Body of pancreas (tissue), 4 donors: ENCODE results near the gene CORO6. TPM values are rescaled to one million over a fixed set of nuclear protein-coding genes. Genes with fewer than 3 reads are reported as not detected.

ENCODE experiments used
- ATAC-seq: fragments of 150-250 bp; one replicate; pipeline ENCODE4 v1.9.1; 2016
- DNase-seq, 4 donors: peaks; one replicate each; pipeline ENCODE4 v3.0.0-alpha.2; 2019
- H3K27ac ChIP-seq, 4 donors: fragments of 200-600 bp; sonication (generic); 1 replicate in 3 of 4; 2 replicates in 1 of 4; pipeline versions ENCODE4 v1.5.1 to v1.6.1; 2016 to 2019; ENCODE audit warnings: mild to moderate bottlenecking in 1 of 4, mixed read lengths in 1 of 4, moderate library complexity in 1 of 4
- H3K27me3 ChIP-seq, 2 donors: fragments of 200-600 bp; sonication (generic); one replicate each; pipeline ENCODE4 v1.6.0; 2016; ENCODE audit warnings: mild to moderate bottlenecking in 1 of 2
- H3K36me3 ChIP-seq, 2 donors: fragments of 200-600 bp; sonication (generic); replicated peaks in 1 of 2; 2 replicates each; pipeline ENCODE4 v1.5.1; 2016; ENCODE audit warnings: low read depth in 2 of 2; ENCODE audit not compliant: insufficient read depth in 1 of 2
- H3K4me1 ChIP-seq: fragments of 200-600 bp; sonication (generic); one replicate; pipeline ENCODE4 v1.6.0; 2016
- H3K4me3 ChIP-seq, 2 donors: fragments of 200-600 bp; sonication (generic); 1 replicate in 1 of 2; 2 replicates in 1 of 2; pipeline ENCODE4 v1.5.1; 2016 to 2019
- H3K9me3 ChIP-seq, 3 donors: fragments of 200-600 bp; sonication (generic); 1 replicate in 2 of 3; 2 replicates in 1 of 3; pipeline ENCODE4 v1.5.1; 2016
- POLR2A ChIP-seq, 3 donors: fragments of 450-650 bp; IDR thresholded peaks; one replicate each; pipeline ENCODE4 v1.6.1; 2016; ENCODE audit warnings: antibody characterized with exemption in 3 of 3, mild to moderate bottlenecking in 2 of 3
- WGBS, 2 donors: methylation state at CpG; one replicate each; pipeline ENCODE4 v1.1.5; 2017; 5-methylcytosine and 5-hydroxymethylcytosine counted together
- intact Hi-C: fragments of 100-400 bp; cut with DNase I; formaldehyde crosslinking; loops from one replicate; pipeline ENCODE4 v1.15.1; 2023
- total RNA-seq, 2 donors: library from RNA; depleted of rRNA; stranded (reverse); fragments of >200 nt; gene quantifications; one replicate each; pipeline ENCODE4 v1.1.0, GENCODE V29; 2016
- TF ChIP-seq, protein P1 (sequence below), 7 experiments: fragments of 450-650 bp in 4 of 7; fragments of 200-600 bp in 3 of 7; sonication (generic) in 3 of 7; IDR thresholded peaks; one replicate each; pipeline ENCODE4 v1.5.1; 2016 to 2019; ENCODE audit warnings: antibody characterized with exemption in 7 of 7

Gene CORO6
- total RNA-seq, 2 donors from 2014 or later = 2.3 to 5.6 TPM

DNA sequence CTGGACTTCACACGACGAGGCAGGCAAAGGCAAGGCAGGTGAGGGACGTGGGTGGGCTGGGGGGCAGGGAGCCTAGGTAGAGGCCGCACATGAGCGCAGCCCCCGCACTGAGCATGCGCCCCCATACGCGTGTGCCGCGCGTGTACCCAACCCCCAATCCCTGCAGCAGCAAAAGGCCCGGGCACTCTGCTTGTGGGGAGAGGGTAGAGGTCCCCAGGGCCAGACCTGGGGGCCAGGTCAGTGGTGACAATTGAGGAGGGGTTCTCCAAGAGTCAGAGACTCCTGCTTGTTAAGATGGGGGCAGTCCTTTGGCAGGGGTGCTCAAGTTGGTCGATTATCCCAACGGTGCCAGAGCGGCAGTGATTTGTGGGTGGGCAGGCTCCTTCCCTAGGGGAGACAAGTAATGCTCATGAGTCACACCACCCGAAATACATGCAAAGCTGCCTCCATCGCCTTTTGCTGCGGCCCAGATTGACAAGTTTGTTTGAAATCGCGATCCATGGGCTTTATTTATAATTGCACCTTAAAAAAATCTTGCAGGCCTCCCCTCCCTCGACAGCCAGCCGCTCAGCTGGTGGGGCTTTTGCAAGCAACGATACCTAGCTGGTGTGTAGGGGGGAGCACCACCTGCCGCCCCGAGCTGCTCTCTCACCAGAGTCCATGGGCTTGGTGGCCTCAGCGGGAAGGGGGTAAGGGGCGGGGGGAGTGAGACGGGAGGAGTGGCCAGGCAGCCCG lies 32.1 kb downstream of the CORO6 start:
- no peaks in the 10 kb centered on the region for H3K27me3 ChIP-seq
- no peak for TF ChIP-seq POLR2A (IDR thresholded peaks at IDR 0.05)
- TF ChIP-seq, protein P1, sequence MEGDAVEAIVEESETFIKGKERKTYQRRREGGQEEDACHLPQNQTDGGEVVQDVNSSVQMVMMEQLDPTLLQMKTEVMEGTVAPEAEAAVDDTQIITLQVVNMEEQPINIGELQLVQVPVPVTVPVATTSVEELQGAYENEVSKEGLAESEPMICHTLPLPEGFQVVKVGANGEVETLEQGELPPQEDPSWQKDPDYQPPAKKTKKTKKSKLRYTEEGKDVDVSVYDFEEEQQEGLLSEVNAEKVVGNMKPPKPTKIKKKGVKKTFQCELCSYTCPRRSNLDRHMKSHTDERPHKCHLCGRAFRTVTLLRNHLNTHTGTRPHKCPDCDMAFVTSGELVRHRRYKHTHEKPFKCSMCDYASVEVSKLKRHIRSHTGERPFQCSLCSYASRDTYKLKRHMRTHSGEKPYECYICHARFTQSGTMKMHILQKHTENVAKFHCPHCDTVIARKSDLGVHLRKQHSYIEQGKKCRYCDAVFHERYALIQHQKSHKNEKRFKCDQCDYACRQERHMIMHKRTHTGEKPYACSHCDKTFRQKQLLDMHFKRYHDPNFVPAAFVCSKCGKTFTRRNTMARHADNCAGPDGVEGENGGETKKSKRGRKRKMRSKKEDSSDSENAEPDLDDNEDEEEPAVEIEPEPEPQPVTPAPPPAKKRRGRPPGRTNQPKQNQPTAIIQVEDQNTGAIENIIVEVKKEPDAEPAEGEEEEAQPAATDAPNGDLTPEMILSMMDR (IDR thresholded peaks at IDR 0.05) = no peak
- DNase-seq (peak in 1 of 4 donors; percentile 14), ATAC-seq (no peak)
- H3K27ac ChIP-seq = peak overlapping the region in 3 of 4 donors; percentile 63 to 71 (median 70)
- H3K4me1 ChIP-seq = peaks cover 61% of the 10 kb centered on the region
- H3K4me3 ChIP-seq = no peak overlapping the region
- intact Hi-C loops = no loop called here
- no peaks in the 10 kb centered on the region for H3K9me3 ChIP-seq
- no peaks in the 10 kb centered on the region for H3K36me3 ChIP-seq
- 40 to 42% methylated on average over 14 to 30 of the region's 30 CpGs for WGBS, 2 donors

- ATAC-seq = peak; percentile 90
- Histone ChIP-seq H3K27ac (peak within 1 kb of the TSS; percentile 63 to 78 (median 68)), H3K9me3 (no peaks in the 10 kb centered on the region), H3K4me3 (peak within 1 kb of the TSS; percentile 65 to 74), H3K36me3 (no peaks in the 10 kb centered on the region), H3K27me3 (no peaks in the 10 kb centered on the region), H3K4me1 (peaks cover 61% of the 10 kb centered on the region)
- DNase-seq = peak; percentile 86 to 92 (median 88)
- TF ChIP-seq, protein P1 (IDR thresholded peaks at IDR 0.05) = peak in 1 of 7 experiments; percentile 30
- TF ChIP-seq POLR2A (IDR thresholded peaks at IDR 0.05) = no peak
- 4 to 24% methylated on average over 10 to 33 of the region's 70 CpGs for WGBS, 2 donors
- intact Hi-C loops = no loop called here
These were observed 32.9 kb downstream of the CORO6 start, which contains the start of gene GIT1 for GRCh38 chr17:29589524-29590410. Gene GIT1 (minus strand): TSS chr17:29589648. CDS start chr17:29589378, 270 bp downstream.

DNA sequence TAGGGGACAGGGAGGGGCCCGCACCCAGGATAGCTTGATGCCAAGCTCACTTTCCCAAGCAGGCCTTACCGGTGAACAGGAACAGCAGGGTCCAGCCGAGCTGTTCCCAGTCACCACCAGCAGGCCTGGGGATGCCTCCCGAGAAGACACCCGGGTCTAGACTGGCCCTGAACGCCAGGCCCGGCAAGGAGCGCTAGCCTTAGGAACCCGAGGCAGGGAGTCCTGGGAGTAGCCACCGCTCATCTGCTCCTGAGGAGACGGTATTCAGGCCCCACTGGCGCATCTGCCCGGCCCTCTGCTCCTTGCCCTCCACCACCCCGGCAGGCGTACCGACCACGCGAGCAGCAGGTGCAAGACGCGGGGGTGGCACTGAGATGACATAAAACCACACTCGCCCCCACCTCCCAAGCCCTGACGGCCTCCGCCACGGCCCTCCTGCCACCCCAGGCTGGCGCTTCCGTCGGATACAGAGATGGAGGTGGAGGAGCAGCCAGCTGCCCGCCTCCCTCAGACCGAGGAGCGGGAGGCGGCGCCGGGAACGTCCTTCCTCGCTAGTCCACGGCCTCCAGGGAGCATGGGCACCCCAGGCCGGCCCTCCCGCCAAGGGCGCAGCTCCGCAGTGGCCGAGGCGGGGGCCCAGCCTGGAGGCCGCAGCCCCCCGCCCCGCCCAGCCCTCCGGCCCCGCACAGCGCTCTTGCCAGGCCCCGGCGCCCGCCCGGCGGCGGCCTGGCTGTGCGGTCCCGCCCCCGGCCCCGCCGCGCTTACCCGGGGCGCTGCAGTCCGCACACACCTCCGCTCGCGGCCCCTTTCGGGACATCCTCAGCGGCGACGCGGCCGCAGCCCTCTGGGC lies 33.9 kb downstream of the CORO6 start:
- intact Hi-C loops = no loop called here
- no peak for TF ChIP-seq POLR2A (IDR thresholded peaks at IDR 0.05)
- TF ChIP-seq, protein P1 (IDR thresholded peaks at IDR 0.05) = no peak
- Histone ChIP-seq H3K4me3 (peak overlapping the region; percentile 65 to 74), H3K4me1 (peaks cover 55% of the 10 kb centered on the region), H3K9me3 (no peaks in the 10 kb centered on the region), H3K27me3 (no peaks in the 10 kb centered on the region), H3K36me3 (no peaks in the 10 kb centered on the region), H3K27ac (peak overlapping the region; percentile 29 to 78 (median 56))
- ATAC-seq (peak; percentile 24), DNase-seq (peak in 3 of 4 donors; percentile 38 to 48 (median 39))
- WGBS, 2 donors = 0 to 1% methylated on average over 2 to 57 of the region's 72 CpGs

- WGBS, 2 donors = 13 to 34% methylated on average over 3 to 8 of the region's 8 CpGs
- TF ChIP-seq, protein P1 (IDR thresholded peaks at IDR 0.05) = no peak
- no peak for TF ChIP-seq POLR2A (IDR thresholded peaks at IDR 0.05)
- peaks cover 51% of the 10 kb centered on the region for H3K4me1 ChIP-seq
- DNase-seq (no peak), ATAC-seq (no peak)
- H3K27ac ChIP-seq = peak overlapping the region; percentile 29 to 78 (median 56)
- H3K36me3 ChIP-seq = no peaks in the 10 kb centered on the region
- no peaks in the 10 kb centered on the region for H3K27me3 ChIP-seq
- intact Hi-C loops = no loop called here
- no peaks in the 10 kb centered on the region for H3K9me3 ChIP-seq
- H3K4me3 ChIP-seq = no peak overlapping the region
These were observed 34.6 kb downstream of the CORO6 start for GRCh38 chr17:29588017-29588561.
